HL-60 (cell line): ENCODE results near the gene EFCAB6.

Experiments
- CTCF ChIP-seq: IDR thresholded peaks from one replicate; pipeline ENCODE4 v1.5.1; 2011; ENCODE audit warnings: low read length, control low read depth, inconsistent platforms; ENCODE audit not compliant: insufficient read depth
- GABPA ChIP-seq: IDR thresholded peaks from 2 replicates; pipeline ENCODE4 v1.6.1; 2012; ENCODE audit warnings: low read depth
- REST ChIP-seq: IDR thresholded peaks from 2 replicates; pipeline ENCODE4 v1.6.1; 2012; ENCODE audit warnings: low read depth; ENCODE audit not compliant: insufficient replicate concordance
- SPI1 ChIP-seq: IDR thresholded peaks from 2 replicates; pipeline ENCODE4 v1.6.1; 2012; ENCODE audit warnings: low read depth, mild to moderate bottlenecking, borderline replicate concordance

DNA sequence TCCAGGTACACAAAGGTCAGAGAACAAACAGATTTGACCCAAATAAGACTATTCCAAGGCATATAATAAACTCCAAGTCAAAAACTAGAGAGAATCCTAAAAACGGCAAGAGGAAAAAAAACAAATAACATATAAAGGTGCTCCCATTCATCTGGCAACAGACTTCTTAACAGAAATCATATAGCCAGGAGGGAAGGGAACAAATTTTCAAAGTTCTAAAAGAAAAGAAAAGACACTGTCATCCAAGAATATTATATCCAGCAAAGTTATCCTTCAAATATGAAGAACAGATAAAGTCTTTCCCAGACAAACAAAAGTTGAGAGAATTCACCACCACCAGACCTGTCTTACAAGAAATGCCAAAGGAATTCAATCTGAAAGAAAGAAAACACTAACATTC lies 11.1 kb downstream of the EFCAB6 start:
- TF ChIP-seq REST, result no peak
- no peak for TF ChIP-seq CTCF
- TF ChIP-seq GABPA, result no peak
- no peak for TF ChIP-seq SPI1
